Transverse colon (tissue), 4 donors: ENCODE results near the gene ARHGEF40. TPM values are rescaled to one million over a fixed set of nuclear protein-coding genes. Genes with fewer than 3 reads are reported as not detected.

Experiments used
- DNase-seq: peaks from one replicate; pipeline ENCODE4 v3.0.0-alpha.2; 2019
- H3K27ac ChIP-seq, 4 donors: fragments of 200-600 bp; sonication (generic); 2 replicates each; pipeline ENCODE4 v1.5.1; 2016 to 2018; ENCODE audit warnings: inconsistent platforms in 4 of 4
- H3K27me3 ChIP-seq: fragments of 200-600 bp; sonication (generic); 2 replicates; pipeline ENCODE4 v1.5.1; 2017; ENCODE audit warnings: inconsistent platforms
- H3K36me3 ChIP-seq, 4 donors: fragments of 200-600 bp; sonication (generic); 2 replicates each; pipeline ENCODE4 v1.5.1; 2017 to 2019; ENCODE audit warnings: inconsistent platforms in 4 of 4
- H3K4me1 ChIP-seq, 4 donors: fragments of 200-600 bp; sonication (generic); 2 replicates each; pipeline ENCODE4 v1.5.1; 2017 to 2020; ENCODE audit warnings: inconsistent platforms in 4 of 4
- H3K4me3 ChIP-seq, 4 donors: fragments of 200-600 bp; sonication (generic); 1 replicate in 1 of 4; 2 replicates in 3 of 4; pipeline versions ENCODE4 v1.5.1 to v1.6.1; 2017 to 2019; ENCODE audit warnings: inconsistent platforms in 4 of 4
- H3K9me3 ChIP-seq, 2 donors: fragments of 200-600 bp; sonication (generic); 2 replicates each; pipeline ENCODE4 v1.5.1; 2017 to 2019; ENCODE audit warnings: inconsistent platforms in 2 of 2
- CTCF ChIP-seq, 5 experiments: fragments of 200-600 bp in 3 of 5; fragments of 450-650 bp in 2 of 5; sonication (generic) in 3 of 5; IDR thresholded peaks; 1 replicate in 2 of 5; 2 replicates in 3 of 5; pipeline ENCODE4 v1.5.1; 2016 to 2017; ENCODE audit warnings: antibody characterized with exemption in 5 of 5, inconsistent platforms in 3 of 5, mild to moderate bottlenecking in 2 of 5, moderate library complexity in 1 of 5
- EP300 ChIP-seq: sonication (generic); formaldehyde crosslinking; IDR thresholded peaks from one replicate; pipeline ENCODE4 v1.6.1; 2017; ENCODE audit warnings: antibody characterized with exemption, low read depth
- POLR2A ChIP-seq: fragments of 450-650 bp; IDR thresholded peaks from one replicate; pipeline ENCODE4 v1.6.1; 2016; ENCODE audit warnings: antibody characterized with exemption, mild to moderate bottlenecking, moderate library complexity
- POLR2AphosphoS5 ChIP-seq, 3 donors: sonication (generic); formaldehyde crosslinking; IDR thresholded peaks; one replicate each; pipeline ENCODE4 v1.6.1; 2016; ENCODE audit warnings: antibody characterized with exemption in 3 of 3
- WGBS, 2 donors: methylation state at CpG; one replicate each; pipeline ENCODE4 v1.1.5; 2018; ENCODE audit warnings: low coverage in 1 of 2; 5-methylcytosine and 5-hydroxymethylcytosine counted together
- in situ Hi-C, 4 donors: fragments of 200-750 bp; cut with MboI; loops; one replicate each; pipeline versions ENCODE4 v1.15.0 to v1.15.1; 2017; ENCODE audit warnings: low sequenced_read_pairs in 3 of 4, low pct_ligation_motif_present in 1 of 4, low pct_unique_long_range_greater_than_20kb in 1 of 4
- intact Hi-C: fragments of 100-400 bp; cut with DNase I; formaldehyde crosslinking; loops from one replicate; pipeline ENCODE4 v1.15.1; 2023; ENCODE audit warnings: low total_unique reads
- total RNA-seq, 4 donors: library from RNA; depleted of rRNA; stranded (reverse); fragments of >200 nt; gene quantifications; one replicate each; pipeline ENCODE4 v1.1.0, GENCODE V29; 2016

Gene ARHGEF40
- 100 to 1,000 TPM in 1 of 4 donors, 10 to 100 TPM in 3; 55.6 to 138 (median 62.2) TPM for total RNA-seq

- peaks cover 20 to 44% (median 28%) of the 10 kb centered on the region in 4 donors for H3K4me1 ChIP-seq
- no peak for TF ChIP-seq CTCF (IDR thresholded peaks at IDR 0.05)
- no peak for TF ChIP-seq EP300
- TF ChIP-seq POLR2AphosphoS5 (IDR thresholded peaks at IDR 0.05) = peak in 2 of 3 donors; percentile 10 to 17
- TF ChIP-seq POLR2A = peak; percentile 47
- H3K27me3 ChIP-seq = no peaks in the 10 kb centered on the region
- 0 to 1% methylated on average over 1 to 26 of the region's 63 CpGs for WGBS, 2 donors
- peak within 1 kb of the TSS; percentile 92 to 96 (median 92) for H3K27ac ChIP-seq
- in situ Hi-C loops (no loop called here), intact Hi-C loops (no loop called here)
- no peaks in the 10 kb centered on the region for H3K36me3 ChIP-seq
- H3K4me3 ChIP-seq = peak within 1 kb of the TSS; percentile 50 to 90 (median 70)
- no peaks in the 10 kb centered on the region for H3K9me3 ChIP-seq
- DNase-seq = peak; percentile 69
Observed at GRCh38 chr14:21070083-21070609, at the start of gene ARHGEF40. Gene ARHGEF40 (plus strand): TSS chr14:21070304. CDS start chr14:21070397, 93 bp downstream.

DNA sequence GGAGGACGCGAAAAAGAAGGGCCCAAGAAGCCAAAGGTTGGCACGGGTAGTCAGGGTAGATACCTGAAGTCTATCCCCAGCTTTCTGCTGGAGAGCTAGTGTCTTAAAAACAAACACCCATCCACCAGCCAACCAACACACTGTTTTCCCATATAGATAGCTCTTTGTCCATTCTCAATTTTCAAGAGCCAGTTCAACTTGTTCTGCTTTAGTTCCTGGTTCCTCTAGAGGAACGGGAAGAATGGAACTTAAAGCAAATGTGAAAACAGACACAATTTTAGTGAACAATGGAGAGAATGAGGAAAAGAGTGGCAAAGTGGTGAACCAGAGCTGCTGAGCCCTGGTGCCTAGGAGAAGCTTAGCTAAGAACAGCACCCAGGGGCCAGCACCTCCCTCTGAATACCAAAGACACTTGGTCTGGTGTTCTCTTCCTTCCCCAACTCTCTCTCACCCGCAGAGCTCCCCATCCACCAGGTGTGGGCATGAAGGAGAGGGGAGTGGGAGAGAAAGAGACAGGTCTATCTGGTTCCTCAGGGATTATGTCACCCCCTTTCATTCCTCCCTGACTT lies 49.0 kb upstream of the ARHGEF40 start:
- Histone ChIP-seq H3K36me3 (peaks cover 0 to 25% (median 3%) of the 10 kb centered on the region in 4 donors), H3K27me3 (no peaks in the 10 kb centered on the region), H3K4me3 (no peak overlapping the region), H3K27ac (no peak overlapping the region), H3K9me3 (no peaks in the 10 kb centered on the region), H3K4me1 (peaks cover 10 to 30% (median 18%) of the 10 kb centered on the region in 4 donors)
- in situ Hi-C loops = no loop called here
- intact Hi-C loops = no loop called here
- no peak for DNase-seq
- no peak for TF ChIP-seq POLR2AphosphoS5 (IDR thresholded peaks at IDR 0.05)
- TF ChIP-seq EP300 = no peak
- no peak for TF ChIP-seq POLR2A
- no peak for TF ChIP-seq CTCF (IDR thresholded peaks at IDR 0.05)
- WGBS, 2 donors = 73 to 86% methylated on average over 3 to 5 of the region's 5 CpGs

DNA sequence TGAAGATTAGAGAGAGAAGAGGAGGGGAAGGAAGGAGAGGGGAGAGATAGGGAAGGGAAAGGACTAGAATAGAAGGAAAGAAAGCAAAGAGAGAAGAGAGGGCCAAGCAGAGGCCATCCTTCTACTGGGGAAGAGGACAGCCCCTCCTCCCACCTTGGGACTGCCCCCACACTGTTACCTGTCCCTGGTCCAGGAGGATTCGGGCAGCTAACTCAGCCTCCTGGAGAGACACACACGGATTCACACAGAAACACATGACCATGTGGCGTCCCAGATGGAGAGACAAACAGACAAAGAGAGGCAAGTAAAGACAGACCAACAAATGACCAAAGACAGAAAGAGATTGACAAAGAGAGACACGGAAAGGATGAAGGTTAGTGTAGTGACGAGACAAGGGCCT lies 47.4 kb upstream of the ARHGEF40 start:
- no peaks in the 10 kb centered on the region for H3K9me3 ChIP-seq
- in situ Hi-C loops (no loop called here), intact Hi-C loops (no loop called here)
- peak overlapping the region in 1 of 4 donors; percentile 71 for H3K4me3 ChIP-seq
- TF ChIP-seq EP300 (no peak), POLR2AphosphoS5 (IDR thresholded peaks at IDR 0.05) (no peak), POLR2A (no peak), CTCF (IDR thresholded peaks at IDR 0.05) (no peak)
- peak overlapping the region in 2 of 4 donors; percentile 91 to 93 for H3K27ac ChIP-seq
- no peaks in the 10 kb centered on the region for H3K27me3 ChIP-seq
- 68 to 75% methylated on average over 4 to 5 of the region's 5 CpGs for WGBS, 2 donors
- DNase-seq = no peak
- H3K36me3 ChIP-seq = peaks cover 0 to 18% (median 3%) of the 10 kb centered on the region in 4 donors
- H3K4me1 ChIP-seq = peaks cover 10 to 32% (median 20%) of the 10 kb centered on the region in 4 donors

DNA sequence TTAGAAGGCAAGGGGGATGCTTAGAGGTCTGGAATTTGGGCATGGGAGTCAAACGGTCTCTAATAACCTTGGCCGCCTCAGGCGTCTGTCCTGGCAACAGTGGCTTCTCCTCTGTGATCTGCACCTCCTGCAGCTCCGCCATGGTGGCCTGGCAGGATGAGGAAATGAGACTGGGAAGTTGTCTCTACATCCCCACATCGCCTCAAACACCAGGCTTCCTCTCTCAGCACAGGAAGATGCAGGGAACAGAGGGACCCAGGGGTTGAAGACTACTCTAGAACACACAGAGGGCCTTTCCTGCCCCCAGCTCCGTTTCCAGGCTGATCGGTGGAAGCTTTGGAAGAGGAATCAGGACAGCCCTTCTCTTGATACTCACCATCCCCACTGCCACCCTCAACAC lies 46.9 kb upstream of the ARHGEF40 start:
- intact Hi-C loops (no loop called here), in situ Hi-C loops (no loop called here)
- peak overlapping the region; percentile 84 to 93 (median 91) for H3K27ac ChIP-seq
- peaks cover 10 to 32% (median 20%) of the 10 kb centered on the region in 4 donors for H3K4me1 ChIP-seq
- H3K36me3 ChIP-seq = peaks cover 0 to 18% (median 3%) of the 10 kb centered on the region in 4 donors
- H3K27me3 ChIP-seq = no peaks in the 10 kb centered on the region
- no peaks in the 10 kb centered on the region for H3K9me3 ChIP-seq
- 50 to 62% methylated on average over 4 to 7 of the region's 7 CpGs for WGBS, 2 donors
- no peak for TF ChIP-seq POLR2AphosphoS5 (IDR thresholded peaks at IDR 0.05)
- no peak for TF ChIP-seq POLR2A
- no peak for TF ChIP-seq CTCF (IDR thresholded peaks at IDR 0.05)
- TF ChIP-seq EP300 = no peak
- peak overlapping the region in 2 of 4 donors; percentile 71 to 90 for H3K4me3 ChIP-seq
- DNase-seq = no peak
